A549 (cell line): Measurements from ENCODE around the gene MORC3. TPM values are rescaled to one million over a fixed set of nuclear protein-coding genes. Genes with fewer than 3 reads are reported as not detected.

Source experiments
- ATAC-seq, 2 experiments: fragments of 200-7000 bp in 1 of 2; fragments of >200 bp in 1 of 2; cut with Nextera tagmentation in 1 of 2; cut with Tn5 transposase in 1 of 2; 3 replicates each; pipeline versions ENCODE4 v1.8.0 to v1.9.1; 2018 to 2020; ENCODE audit warnings: mild to moderate bottlenecking in 1 of 2, moderate library complexity in 1 of 2
- CTCF ChIA-PET: fragments of 300-600 bp; sonication (Branson Sonifier 250); formaldehyde crosslinking; extraction: SDS; loops from one replicate; lab custom pipeline; 2021; ENCODE audit warnings: antibody characterized with exemption, inconsistent platforms; lab: Yijun Ruan, JAX
- POLR2A ChIA-PET: fragments of 350-600 bp; formaldehyde crosslinking; extraction: SDS; loops from one replicate; lab custom pipeline; 2021; ENCODE audit warnings: antibody characterized with exemption, inconsistent platforms; lab: Yijun Ruan, JAX
- DNase-seq, 2 experiments: peaks; one replicate each; pipeline versions ENCODE4 v3.0.0 to v3.0.0-alpha.2; 2011 to 2016; ENCODE audit warnings: low read depth in 1 of 2, low spot score in 1 of 2
- FAIRE-seq: peaks from 2 replicates; lab custom pipeline; 2011; peaks lifted over from hg19 to GRCh38; lab: Jason Lieb, UNC
- H3K27ac ChIP-seq, 2 experiments: fragments of >200 bp; sonication (Bioruptor Twin); formaldehyde crosslinking; 3 replicates each; pipeline ENCODE4 v1.5.1; 2016 to 2017
- H3K4me1 ChIP-seq: fragments of >200 bp; sonication (Bioruptor Twin); formaldehyde crosslinking; 3 replicates; pipeline ENCODE4 v1.6.1; 2016
- H3K4me2 ChIP-seq: fragments of >200 bp; sonication (Bioruptor Twin); formaldehyde crosslinking; 3 replicates; pipeline ENCODE4 v1.6.1; 2016
- H3K4me3 ChIP-seq: fragments of >200 bp; sonication (Bioruptor Twin); formaldehyde crosslinking; 3 replicates; pipeline ENCODE4 v1.5.1; 2016
- H3K9me3 ChIP-seq: fragments of >200 bp; sonication (Bioruptor Twin); formaldehyde crosslinking; 3 replicates; pipeline ENCODE4 v1.6.1; 2016
- CBX8 ChIP-seq: fragments of 200-600 bp; sonication (generic); IDR thresholded peaks from 2 replicates; pipeline ENCODE4 v1.6.1; 2016
- CHD2 ChIP-seq: fragments of 150-350 bp; IDR thresholded peaks from 2 replicates; pipeline ENCODE4 v1.6.1; 2014; ENCODE audit warnings: low read length; ENCODE audit not compliant: partially characterized antibody
- EHMT2 ChIP-seq: fragments of 200-600 bp; sonication (generic); IDR thresholded peaks from 2 replicates; pipeline ENCODE4 v1.6.1; 2016; ENCODE audit warnings: antibody characterized with exemption, low read depth, mild to moderate bottlenecking, moderate library complexity
- EP300 ChIP-seq, 2 experiments: fragments of >200 bp; sonication (Bioruptor Twin); formaldehyde crosslinking; IDR thresholded peaks; 2 replicates in 1 of 2; 3 replicates in 1 of 2; pipeline ENCODE4 v1.6.1; 2016 to 2017
- FOSL2 ChIP-seq, 2 experiments: fragments of 450-650 bp in 1 of 2; fragments of >200 bp in 1 of 2; sonication (Bioruptor Twin) in 1 of 2; formaldehyde crosslinking; IDR thresholded peaks; 2 replicates each; pipeline versions ENCODE4 v1.5.0 to v1.6.1; 2016 to 2020; ENCODE audit warnings: mild to moderate bottlenecking in 1 of 2, moderate library complexity in 1 of 2
- HDAC2 ChIP-seq: fragments of 200-600 bp; sonication (generic); IDR thresholded peaks from 2 replicates; pipeline ENCODE4 v1.6.1; 2016
- HEYL ChIP-seq: fragments of 250-450 bp; sonication (Bioruptor Pico); IDR thresholded peaks from 2 replicates; pipeline ENCODE4 v1.8.0; 2021; ENCODE audit warnings: mild to moderate bottlenecking, moderate library complexity
- HOXA7 ChIP-seq: fragments of 250-450 bp; sonication (Bioruptor Pico); IDR thresholded peaks from 2 replicates; pipeline ENCODE4 v1.5.0; 2020; ENCODE audit warnings: mild to moderate bottlenecking, moderate library complexity
- JUNB ChIP-seq: fragments of >200 bp; sonication (Bioruptor Twin); formaldehyde crosslinking; IDR thresholded peaks from 2 replicates; pipeline ENCODE4 v1.6.1; 2016
- KDM1A ChIP-seq: fragments of 200-600 bp; sonication (generic); IDR thresholded peaks from 2 replicates; pipeline ENCODE4 v1.6.1; 2016; ENCODE audit warnings: low read depth, mild to moderate bottlenecking
- MAX ChIP-seq: IDR thresholded peaks from 2 replicates; pipeline ENCODE4 v1.6.1; 2012
- MAZ ChIP-seq: fragments of 150-350 bp; IDR thresholded peaks from 2 replicates; pipeline ENCODE4 v1.6.1; 2014; ENCODE audit warnings: antibody characterized with exemption, low read depth, low read length, borderline replicate concordance
- NPAS2 ChIP-seq: fragments of 250-450 bp; sonication (Bioruptor Pico); IDR thresholded peaks from 2 replicates; pipeline ENCODE4 v1.8.0; 2022; ENCODE audit warnings: mild to moderate bottlenecking, moderate library complexity, borderline replicate concordance
- NR3C1 ChIP-seq: fragments of >200 bp; sonication (Bioruptor Twin); formaldehyde crosslinking; IDR thresholded peaks from 3 replicates; pipeline ENCODE4 v1.6.1; 2017
- POLR2A ChIP-seq: IDR thresholded peaks from 2 replicates; pipeline ENCODE4 v1.6.1; 2012; ENCODE audit warnings: mild to moderate bottlenecking, low read length
- POLR2AphosphoS2 ChIP-seq: conservative IDR thresholded peaks from 2 replicates; pipeline ENCODE4 v1.6.1; 2012; ENCODE audit warnings: low read length, improper control_type of control experiment, inconsistent platforms
- RAD21 ChIP-seq, 2 experiments: fragments of >200 bp in 1 of 2; sonication (Bioruptor Twin) in 1 of 2; formaldehyde crosslinking in 1 of 2; IDR thresholded peaks in 1 of 2; conservative IDR thresholded peaks in 1 of 2; 2 replicates in 1 of 2; 3 replicates in 1 of 2; pipeline ENCODE4 v1.6.1; 2012 to 2018; ENCODE audit warnings: inconsistent platforms in 1 of 2
- RARB ChIP-seq: fragments of 250-450 bp; sonication (Bioruptor Pico); IDR thresholded peaks from 2 replicates; pipeline ENCODE4 v1.8.0; 2021; ENCODE audit warnings: mild to moderate bottlenecking, moderate library complexity
- RCOR1 ChIP-seq: fragments of 150-350 bp; IDR thresholded peaks from 2 replicates; pipeline ENCODE4 v1.6.1; 2014; ENCODE audit warnings: antibody characterized with exemption, low read length, low read depth
- TFCP2L1 ChIP-seq: fragments of 250-450 bp; sonication (Bioruptor Pico); IDR thresholded peaks from 2 replicates; pipeline ENCODE4 v1.5.0; 2021; ENCODE audit warnings: mild to moderate bottlenecking
- ZFP36 ChIP-seq: fragments of 450-650 bp; IDR thresholded peaks from 2 replicates; pipeline ENCODE4 v1.6.1; 2014; ENCODE audit warnings: borderline replicate concordance; ENCODE audit not compliant: partially characterized antibody
- ZNF302 ChIP-seq: fragments of 250-450 bp; sonication (Bioruptor Pico); IDR thresholded peaks from 2 replicates; pipeline ENCODE4 v1.9.0; 2021; ENCODE audit warnings: inconsistent platforms, mild to moderate bottlenecking, moderate library complexity
- WGBS: methylation state at CpG from one replicate; pipeline ENCODE4 v1.1.6; 2017; ENCODE audit errors: missing lambda C conversion rate; 5-methylcytosine and 5-hydroxymethylcytosine counted together
- polyA plus RNA-seq, 4 experiments: library from polyadenylated mRNA; depleted of rRNA in 3 of 4; stranded (reverse); fragments of >200 nt; fragmentation: RNase III in 1 of 4; extraction: RNeasy Plus Mini Kit Qiagen cat#74134 plus additional on column Dnase treatment in 1 of 4; gene quantifications; 2 replicates in 3 of 4; 3 replicates in 1 of 4; pipeline ENCODE4 v1.2.3, GENCODE V29; 2011 to 2017
- TF ChIP-seq, protein P1 (sequence below): fragments of >200 bp; sonication (Bioruptor Twin); formaldehyde crosslinking; IDR thresholded peaks from 2 replicates; pipeline ENCODE4 v1.6.1; 2016
- TF ChIP-seq, protein P2 (sequence below): fragments of 150-350 bp; IDR thresholded peaks from 2 replicates; pipeline ENCODE4 v1.6.1; 2014; ENCODE audit warnings: low read depth, mild to moderate bottlenecking, low read length
- TF ChIP-seq, protein P3 (sequence below): fragments of 200-600 bp; sonication (generic); IDR thresholded peaks from 2 replicates; pipeline ENCODE4 v1.6.1; 2016; ENCODE audit warnings: antibody characterized with exemption, mild to moderate bottlenecking, moderate library complexity

MORC3 gene
- polyA plus RNA-seq, 2 of the 4 experiments (the other 2 are of a cell fraction): 9.7 to 21.5 TPM

DNA sequence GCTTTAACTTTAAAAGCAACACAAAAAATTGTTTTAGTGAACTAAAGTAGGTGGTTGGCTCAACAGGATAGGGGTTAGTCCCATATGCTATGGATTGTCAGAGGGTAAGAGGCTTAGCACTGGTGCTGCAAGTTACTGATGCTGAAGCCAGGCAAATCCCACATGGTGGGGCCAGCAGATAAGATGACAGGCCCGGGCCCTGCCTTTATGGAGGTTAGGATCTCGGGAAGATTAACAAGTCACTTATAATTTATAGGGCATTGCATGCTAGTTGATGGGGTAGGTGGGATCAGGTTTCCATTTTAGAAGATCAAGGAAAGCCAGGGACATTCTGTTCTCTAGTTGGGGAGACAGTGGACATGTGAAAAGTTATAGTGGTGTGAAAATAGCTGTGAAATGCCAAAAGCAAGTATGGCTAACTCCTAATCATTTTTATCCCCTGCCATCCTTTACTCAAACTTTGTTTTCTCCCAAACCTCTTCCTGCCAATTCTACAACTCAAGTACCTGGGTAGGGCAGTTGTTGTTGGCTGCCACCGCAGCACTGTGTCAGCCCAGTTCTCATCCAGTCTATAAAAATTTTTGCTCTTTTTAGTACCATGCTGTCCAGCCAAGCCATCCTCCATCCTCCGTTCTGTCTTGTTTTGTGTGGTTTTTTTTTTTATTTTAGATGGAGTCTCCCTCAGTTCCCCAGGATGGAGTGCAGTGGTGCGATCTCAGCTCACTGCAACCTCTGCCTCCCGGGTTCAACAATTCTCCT lies 75.5 kb downstream of the MORC3 start:
- no peak for DNase-seq
- POLR2A ChIA-PET: no interaction called here
- no peak overlapping the region for H3K27ac ChIP-seq
- ATAC-seq: no peak
- no peak overlapping the region for H3K4me3 ChIP-seq
- H3K4me2 ChIP-seq: no peak overlapping the region
- FAIRE-seq: no peak
- TF ChIP-seq HDAC2: no peak
- no peak for TF ChIP-seq ZFP36
- TF ChIP-seq RAD21 (conservative IDR thresholded peaks at IDR 0.05 in 1 of 2, IDR thresholded peaks at IDR 0.05 in 1 of 2): no peak
- no peak for TF ChIP-seq RCOR1
- no peak for TF ChIP-seq MAX
- no peak for TF ChIP-seq EP300 (IDR thresholded peaks at IDR 0.05)
- TF ChIP-seq KDM1A: no peak
- no peak for TF ChIP-seq FOSL2 (IDR thresholded peaks at IDR 0.05)
- TF ChIP-seq FOSL2 (CRISPR knock-in tag; IDR thresholded peaks at IDR 0.05): no peak
- TF ChIP-seq, protein P1, sequence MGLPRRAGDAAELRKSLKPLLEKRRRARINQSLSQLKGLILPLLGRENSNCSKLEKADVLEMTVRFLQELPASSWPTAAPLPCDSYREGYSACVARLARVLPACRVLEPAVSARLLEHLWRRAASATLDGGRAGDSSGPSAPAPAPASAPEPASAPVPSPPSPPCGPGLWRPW: no peak
- no peak for TF ChIP-seq NPAS2 (CRISPR knock-in tag)
- TF ChIP-seq, all 56 proteins: peak for 0
- 91% methylated on average over 6 of the region's 6 CpGs for WGBS
- Histone ChIP-seq H3K9me3 (no peaks in the 10 kb centered on the region), H3K4me1 (no peaks in the 10 kb centered on the region)
- CTCF ChIA-PET: no interaction called here

DNA sequence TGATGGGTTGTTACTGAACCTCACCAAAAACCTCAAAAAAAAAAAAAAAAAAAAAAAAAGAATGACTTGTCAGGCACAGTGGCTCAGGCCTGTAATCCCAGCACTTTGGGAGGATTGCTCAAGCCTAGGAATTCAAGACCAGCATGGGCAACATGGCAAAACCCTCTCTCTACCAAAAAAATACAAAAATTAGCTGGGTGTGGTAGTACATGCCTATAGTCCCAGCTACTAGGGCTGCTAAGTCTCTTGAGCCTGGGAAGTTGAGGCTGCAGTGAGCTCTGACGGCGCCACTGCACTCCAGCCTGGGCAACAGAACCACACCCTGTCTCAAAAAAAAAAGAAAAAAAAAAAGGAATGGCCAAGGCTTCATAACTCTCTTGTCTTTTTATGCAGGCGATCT lies 76.3 kb downstream of the MORC3 start:
- ChIA-PET POLR2A (no interaction called here), CTCF (interaction anchor here (0.6 to 1.1 kb wide), 2 partner anchors 23 to 261 kb away, joined by 4 read pairs; partner anchors contain the start of gene CBR3)

DNA sequence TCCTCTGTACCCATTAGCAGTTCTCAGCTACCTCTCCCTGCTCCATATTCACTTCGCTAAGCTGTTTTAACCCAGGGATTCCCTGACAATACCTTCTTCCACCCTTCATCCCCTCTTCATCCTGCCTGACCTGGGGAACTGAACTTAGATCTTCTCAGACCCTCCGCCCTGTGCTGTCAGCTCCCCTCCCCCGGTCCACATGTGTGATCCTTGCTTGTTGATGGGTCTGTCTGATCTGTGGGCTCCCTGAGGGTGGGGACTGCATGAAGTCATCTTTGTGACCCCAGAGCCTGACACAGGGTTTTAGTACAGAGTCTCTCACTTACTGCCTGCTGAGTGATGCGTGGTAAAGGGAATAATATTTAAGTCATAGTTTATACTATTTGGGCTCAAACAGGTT lies 77.0 kb downstream of the MORC3 start:
- H3K4me1 ChIP-seq: no peaks in the 10 kb centered on the region
- TF ChIP-seq ZNF302 (CRISPR knock-in tag) (no peak), NPAS2 (CRISPR knock-in tag) (no peak), RARB (CRISPR knock-in tag) (no peak), POLR2AphosphoS2 (no peak), MAZ (no peak), FOSL2 (IDR thresholded peaks at IDR 0.05) (no peak), FOSL2 (CRISPR knock-in tag; IDR thresholded peaks at IDR 0.05) (no peak), CBX8 (no peak), JUNB (no peak), TFCP2L1 (CRISPR knock-in tag) (no peak), EHMT2 (no peak), RAD21 (conservative IDR thresholded peaks at IDR 0.05 in 1 of 2, IDR thresholded peaks at IDR 0.05 in 1 of 2) (no peak), CHD2 (no peak), HEYL (no peak), EP300 (IDR thresholded peaks at IDR 0.05) (no peak), POLR2A (no peak), NR3C1 (no peak), RCOR1 (no peak), HOXA7 (CRISPR knock-in tag) (no peak)
- TF ChIP-seq, protein P2, sequence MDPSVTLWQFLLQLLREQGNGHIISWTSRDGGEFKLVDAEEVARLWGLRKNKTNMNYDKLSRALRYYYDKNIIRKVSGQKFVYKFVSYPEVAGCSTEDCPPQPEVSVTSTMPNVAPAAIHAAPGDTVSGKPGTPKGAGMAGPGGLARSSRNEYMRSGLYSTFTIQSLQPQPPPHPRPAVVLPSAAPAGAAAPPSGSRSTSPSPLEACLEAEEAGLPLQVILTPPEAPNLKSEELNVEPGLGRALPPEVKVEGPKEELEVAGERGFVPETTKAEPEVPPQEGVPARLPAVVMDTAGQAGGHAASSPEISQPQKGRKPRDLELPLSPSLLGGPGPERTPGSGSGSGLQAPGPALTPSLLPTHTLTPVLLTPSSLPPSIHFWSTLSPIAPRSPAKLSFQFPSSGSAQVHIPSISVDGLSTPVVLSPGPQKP: no peak
- TF ChIP-seq, protein P3, sequence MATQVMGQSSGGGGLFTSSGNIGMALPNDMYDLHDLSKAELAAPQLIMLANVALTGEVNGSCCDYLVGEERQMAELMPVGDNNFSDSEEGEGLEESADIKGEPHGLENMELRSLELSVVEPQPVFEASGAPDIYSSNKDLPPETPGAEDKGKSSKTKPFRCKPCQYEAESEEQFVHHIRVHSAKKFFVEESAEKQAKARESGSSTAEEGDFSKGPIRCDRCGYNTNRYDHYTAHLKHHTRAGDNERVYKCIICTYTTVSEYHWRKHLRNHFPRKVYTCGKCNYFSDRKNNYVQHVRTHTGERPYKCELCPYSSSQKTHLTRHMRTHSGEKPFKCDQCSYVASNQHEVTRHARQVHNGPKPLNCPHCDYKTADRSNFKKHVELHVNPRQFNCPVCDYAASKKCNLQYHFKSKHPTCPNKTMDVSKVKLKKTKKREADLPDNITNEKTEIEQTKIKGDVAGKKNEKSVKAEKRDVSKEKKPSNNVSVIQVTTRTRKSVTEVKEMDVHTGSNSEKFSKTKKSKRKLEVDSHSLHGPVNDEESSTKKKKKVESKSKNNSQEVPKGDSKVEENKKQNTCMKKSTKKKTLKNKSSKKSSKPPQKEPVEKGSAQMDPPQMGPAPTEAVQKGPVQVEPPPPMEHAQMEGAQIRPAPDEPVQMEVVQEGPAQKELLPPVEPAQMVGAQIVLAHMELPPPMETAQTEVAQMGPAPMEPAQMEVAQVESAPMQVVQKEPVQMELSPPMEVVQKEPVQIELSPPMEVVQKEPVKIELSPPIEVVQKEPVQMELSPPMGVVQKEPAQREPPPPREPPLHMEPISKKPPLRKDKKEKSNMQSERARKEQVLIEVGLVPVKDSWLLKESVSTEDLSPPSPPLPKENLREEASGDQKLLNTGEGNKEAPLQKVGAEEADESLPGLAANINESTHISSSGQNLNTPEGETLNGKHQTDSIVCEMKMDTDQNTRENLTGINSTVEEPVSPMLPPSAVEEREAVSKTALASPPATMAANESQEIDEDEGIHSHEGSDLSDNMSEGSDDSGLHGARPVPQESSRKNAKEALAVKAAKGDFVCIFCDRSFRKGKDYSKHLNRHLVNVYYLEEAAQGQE: no peak
- TF ChIP-seq, all 56 proteins: peak for 0
- POLR2A ChIA-PET: no interaction called here
- ATAC-seq: no peak; a peak in 1 of 6 replicates
- H3K9me3 ChIP-seq: no peaks in the 10 kb centered on the region
- H3K4me2 ChIP-seq: no peak overlapping the region
- WGBS: 90% methylated on average over 4 of the region's 4 CpGs
- FAIRE-seq: no peak
- H3K27ac ChIP-seq: no peak overlapping the region
- H3K4me3 ChIP-seq: no peak overlapping the region
- CTCF ChIA-PET: interaction anchor here (0.6 to 1.1 kb wide), 2 partner anchors 23 to 40 kb away, joined by 3 to 4 read pairs; no protein-coding TSS in a partner anchor
- no peak for DNase-seq

More for the DNA sequence above, 76.3 kb downstream of the MORC3 start:
- no peak for DNase-seq
- FAIRE-seq: no peak
- ATAC-seq: no peak
- no peak for TF ChIP-seq RARB (CRISPR knock-in tag)
- no peak overlapping the region for H3K4me3 ChIP-seq
- H3K9me3 ChIP-seq: no peaks in the 10 kb centered on the region
- WGBS: 96% methylated on average over 3 of the region's 3 CpGs
- H3K4me1 ChIP-seq: no peaks in the 10 kb centered on the region
- H3K4me2 ChIP-seq: no peak overlapping the region
- no peak overlapping the region for H3K27ac ChIP-seq
